BLaER1 treated with 17β-estradiol and CSF1 and Interleukin-3, amounts not matched to agents 10 nM and 100 nM (cell line): Measurements from ENCODE around the gene USP36.
"Not testable (repeated sequence)": the region's sequence is repeated elsewhere in the genome, so short reads cannot be mapped to it uniquely, and the experiment has no call there.

ENCODE experiments used
- H3K27ac ChIP-seq, 11 experiments: shearing (Covaris generic); formaldehyde crosslinking; 2 replicates each; pipeline ENCODE4 v1.8.1; 2022
- H3K27me3 ChIP-seq, 11 experiments: shearing (Covaris generic); formaldehyde crosslinking; 2 replicates each; pipeline ENCODE4 v1.8.1; 2022
- H3K36me3 ChIP-seq, 11 experiments: shearing (Covaris generic); formaldehyde crosslinking; 2 replicates each; pipeline ENCODE4 v1.8.1; 2022
- H3K4me1 ChIP-seq, 10 experiments: shearing (Covaris generic); formaldehyde crosslinking; 2 replicates each; pipeline ENCODE4 v1.8.1; 2022
- H3K4me2 ChIP-seq, 11 experiments: shearing (Covaris generic); formaldehyde crosslinking; 2 replicates each; pipeline ENCODE4 v1.8.1; 2022
- H3K4me3 ChIP-seq, 10 experiments: shearing (Covaris generic); formaldehyde crosslinking; 2 replicates each; pipeline ENCODE4 v1.8.1; 2022
- H3K9ac ChIP-seq, 11 experiments: shearing (Covaris generic); formaldehyde crosslinking; 2 replicates each; pipeline ENCODE4 v1.8.1; 2022
- H3K9me3 ChIP-seq, 11 experiments: shearing (Covaris generic); formaldehyde crosslinking; replicated peaks in 1 of 11; 2 replicates each; pipeline ENCODE4 v1.8.1; 2022
- H4K20me1 ChIP-seq, 11 experiments: shearing (Covaris generic); formaldehyde crosslinking; 2 replicates each; pipeline ENCODE4 v1.8.1; 2022
- Cebpa-rat ChIP-seq, 11 experiments: shearing (Covaris generic); IDR thresholded peaks; 2 replicates each; pipeline ENCODE4 v1.8.1; 2022

The USP36 gene

GRCh38 chr17:78840780-78841611, at the start of gene USP36:
Gene USP36, minus strand, starts transcription at chr17:78840814. Its CDS starts 4,451 bp downstream, at chr17:78836363.
- Histone ChIP-seq H3K4me3 (peak within 1 kb of the TSS; percentile 79 to 97 (median 92)), H3K9me3 (no peaks in the 10 kb centered on the region), H3K36me3 (peaks cover 25 to 29% (median 27%) of the 10 kb centered on the region in 11 experiments), H3K9ac (peak within 1 kb of the TSS; percentile 90 to 99 (median 95)), H3K27me3 (no peaks in the 10 kb centered on the region), H4K20me1 (peaks cover 10 to 45% (median 40%) of the 10 kb centered on the region in 11 experiments; a peak in 21 of 22 replicates), H3K4me2 (peak within 1 kb of the TSS; percentile 89 to 98 (median 95)), H3K4me1 (peaks cover 32 to 55% (median 43%) of the 10 kb centered on the region in 10 experiments), H3K27ac (peak within 1 kb of the TSS; percentile 90 to 97 (median 95))
- TF ChIP-seq Cebpa-rat (IDR thresholded peaks at IDR 0.05) = peak in 8 of 11 experiments; percentile 8 to 78 (median 66); a peak in 10 of 22 replicates

GRCh38 chr17:78890096-78890495, 49.5 kb upstream of the USP36 start:
- Histone ChIP-seq H3K27ac (peak overlapping the region; percentile 81 to 94 (median 86)), H3K4me1 (peaks cover 98 to 100% (median 99%) of the 10 kb centered on the region in 10 experiments)

GRCh38 chr17:78889531-78889930, 48.9 kb upstream of the USP36 start:
- Histone ChIP-seq H3K9me3 (no peaks in the 10 kb centered on the region), H3K9ac (peak overlapping the region; percentile 67 to 81 (median 74); a peak in 21 of 22 replicates), H4K20me1 (peaks cover 17 to 89% (median 30%) of the 10 kb centered on the region in 11 experiments; a peak in 20 of 22 replicates), H3K27me3 (no peaks in the 10 kb centered on the region), H3K27ac (peak overlapping the region; percentile 81 to 94 (median 86)), H3K4me3 (peak overlapping the region in 4 of 10 experiments; percentile 6 to 38 (median 10); a peak in 6 of 20 replicates), H3K36me3 (peaks cover 0 to 14% (median 0%) of the 10 kb centered on the region in 11 experiments; a peak in 7 of 22 replicates), H3K4me1 (peaks cover 98 to 100% (median 99%) of the 10 kb centered on the region in 10 experiments), H3K4me2 (peak overlapping the region; percentile 77 to 98 (median 89))
- TF ChIP-seq Cebpa-rat (IDR thresholded peaks at IDR 0.05) = no peak

More at GRCh38 chr17:78890096-78890495, 49.5 kb upstream of the USP36 start:
- Histone ChIP-seq H3K4me3 (peak overlapping the region in 4 of 10 experiments; percentile 0 to 38 (median 17); a peak in 7 of 20 replicates), H4K20me1 (peaks cover 23 to 89% (median 31%) of the 10 kb centered on the region in 11 experiments; a peak in 21 of 22 replicates), H3K9ac (peak overlapping the region; percentile 67 to 81 (median 74); a peak in 21 of 22 replicates), H3K4me2 (peak overlapping the region; percentile 77 to 98 (median 89)), H3K36me3 (peaks cover 0 to 14% (median 0%) of the 10 kb centered on the region in 11 experiments; a peak in 7 of 22 replicates)
- not testable (repeated sequence) for H3K27me3 ChIP-seq, H3K9me3 ChIP-seq

- peaks cover 12 to 89% (median 28%) of the 10 kb centered on the region in 11 experiments; a peak in 20 of 22 replicates for H4K20me1 ChIP-seq
- H3K36me3 ChIP-seq = peaks cover 0 to 14% (median 0%) of the 10 kb centered on the region in 11 experiments; a peak in 7 of 22 replicates
- peak overlapping the region in 3 of 10 experiments; percentile 6 to 38 (median 12); a peak in 2 of 20 replicates for H3K4me3 ChIP-seq
- peak overlapping the region; percentile 77 to 98 (median 89) for H3K4me2 ChIP-seq
- peaks cover 98 to 100% (median 99%) of the 10 kb centered on the region in 10 experiments for H3K4me1 ChIP-seq
- peak overlapping the region; percentile 81 to 94 (median 86) for H3K27ac ChIP-seq
- no peaks in the 10 kb centered on the region for H3K9me3 ChIP-seq
- H3K9ac ChIP-seq = peak overlapping the region; percentile 67 to 81 (median 74); a peak in 19 of 22 replicates
- TF ChIP-seq Cebpa-rat (IDR thresholded peaks at IDR 0.05) = no peak
- H3K27me3 ChIP-seq = no peaks in the 10 kb centered on the region
Observed at GRCh38 chr17:78888941-78889518, 48.4 kb upstream of the USP36 start.

- Histone ChIP-seq H3K9ac (peak overlapping the region in 2 of 11 experiments; percentile 30 to 89; a peak in 1 of 22 replicates), H3K36me3 (peaks cover 0 to 11% (median 0%) of the 10 kb centered on the region in 11 experiments; a peak in 5 of 22 replicates), H3K27me3 (no peaks in the 10 kb centered on the region), H3K4me1 (peaks cover 97 to 100% (median 99%) of the 10 kb centered on the region in 10 experiments), H4K20me1 (peaks cover 0 to 77% (median 7%) of the 10 kb centered on the region in 11 experiments; a peak in 8 of 22 replicates), H3K4me3 (no peak overlapping the region), H3K9me3 (no peaks in the 10 kb centered on the region), H3K27ac (peak overlapping the region in 3 of 11 experiments; percentile 5 to 88 (median 7); a peak in 2 of 22 replicates), H3K4me2 (peak overlapping the region; percentile 22 to 98 (median 94); a peak in 20 of 22 replicates)
- no peak for TF ChIP-seq Cebpa-rat (IDR thresholded peaks at IDR 0.05)
Observed at GRCh38 chr17:78886954-78887353, 46.3 kb upstream of the USP36 start.

GRCh38 chr17:78885956-78886355, 45.3 kb upstream of the USP36 start:
- peak overlapping the region in 8 of 11 experiments; percentile 75 to 92 (median 86); a peak in 11 of 22 replicates for H3K27ac ChIP-seq
- peak overlapping the region in 4 of 11 experiments; percentile 8 to 89 (median 44); a peak in 3 of 22 replicates for H3K9ac ChIP-seq
- no peaks in the 10 kb centered on the region for H3K9me3 ChIP-seq
- no peak overlapping the region for H3K4me3 ChIP-seq
- peaks cover 0 to 77% (median 9%) of the 10 kb centered on the region in 11 experiments; a peak in 8 of 22 replicates for H4K20me1 ChIP-seq
- peak overlapping the region; percentile 87 to 98 (median 95) for H3K4me2 ChIP-seq
- TF ChIP-seq Cebpa-rat (IDR thresholded peaks at IDR 0.05) = no peak
- peaks cover 97 to 100% (median 99%) of the 10 kb centered on the region in 10 experiments for H3K4me1 ChIP-seq
- H3K36me3 ChIP-seq = peaks cover 0 to 19% (median 6%) of the 10 kb centered on the region in 11 experiments; a peak in 9 of 22 replicates
- no peaks in the 10 kb centered on the region for H3K27me3 ChIP-seq

GRCh38 chr17:78884876-78885667, 44.5 kb upstream of the USP36 start:
- peak overlapping the region; percentile 65 to 89 (median 78); a peak in 18 of 22 replicates for H3K9ac ChIP-seq
- H3K27me3 ChIP-seq = no peaks in the 10 kb centered on the region
- TF ChIP-seq Cebpa-rat (IDR thresholded peaks at IDR 0.05) = no peak
- H3K9me3 ChIP-seq = no peaks in the 10 kb centered on the region
- H3K4me2 ChIP-seq = peak overlapping the region; percentile 87 to 98 (median 95)
- peaks cover 0 to 81% (median 10%) of the 10 kb centered on the region in 11 experiments; a peak in 10 of 22 replicates for H4K20me1 ChIP-seq
- peak overlapping the region in 3 of 10 experiments; percentile 0 to 57 (median 49); a peak in 3 of 20 replicates for H3K4me3 ChIP-seq
- H3K27ac ChIP-seq = peak overlapping the region; percentile 39 to 92 (median 85); a peak in 19 of 22 replicates
- peaks cover 98 to 100% (median 100%) of the 10 kb centered on the region in 10 experiments for H3K4me1 ChIP-seq
- H3K36me3 ChIP-seq = peaks cover 0 to 25% (median 8%) of the 10 kb centered on the region in 11 experiments; a peak in 9 of 22 replicates
